ENCODE results near the gene MYOCOS.

DNA sequence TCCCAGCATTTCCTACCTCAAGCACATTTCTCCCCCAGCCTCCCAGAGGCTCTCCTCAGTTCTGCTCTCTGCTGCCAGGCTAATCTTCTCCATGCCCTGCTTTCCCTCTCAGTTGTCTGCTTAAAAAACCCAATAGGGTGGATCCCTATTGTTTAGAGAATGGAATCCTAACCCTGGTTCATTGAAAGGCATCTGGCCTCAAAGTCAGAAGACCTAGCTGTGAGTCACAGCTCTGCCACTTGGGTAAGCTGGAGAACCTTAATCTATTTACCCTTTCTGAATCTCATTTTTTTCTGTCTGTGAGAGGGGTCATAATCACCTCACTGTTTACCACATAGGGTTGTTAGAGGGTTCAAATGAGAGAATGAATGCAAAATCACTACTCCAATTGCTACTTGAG lies 42.9 kb downstream of the MYOCOS start:
- TF ChIP-seq CTCF (conservative IDR thresholded peaks at IDR 0.05) (no peak), EZH2 (IDR thresholded peaks at IDR 0.05; ENCODE audit: low read depth) (no peak)

All from PC-9 (cell line).